HL-60 (cell line): Measurements from ENCODE around the gene WIPF2.
A peak's percentile ranks its signal among the peaks of the same experiment; 100 is the strongest.
"Not testable (repeated sequence)": the region's sequence is repeated elsewhere in the genome, so short reads cannot be mapped to it uniquely, and the experiment has no call there.

Experiments
- DNase-seq, 2 experiments: peaks; one replicate each; pipeline ENCODE4 v3.0.0-alpha.2; 2010 to 2020; ENCODE audit warnings: low read depth in 1 of 2, low spot score in 1 of 2
- H3K27ac ChIP-seq: fragments of 250-450 bp; sonication (Bioruptor Pico); replicated peaks from 2 replicates; pipeline ENCODE4 v1.5.1; 2020; ENCODE audit warnings: mild to moderate bottlenecking, moderate library complexity
- H3K27me3 ChIP-seq: fragments of 250-450 bp; sonication (Bioruptor Pico); 2 replicates; pipeline ENCODE4 v1.5.1; 2021; ENCODE audit warnings: mild to moderate bottlenecking, moderate library complexity; ENCODE audit not compliant: insufficient read depth, poor library complexity, severe bottlenecking
- H3K4me3 ChIP-seq: replicated peaks from 2 replicates; pipeline ENCODE4 v1.5.1; 2011; ENCODE audit warnings: mild to moderate bottlenecking, control low read depth, low read length; ENCODE audit not compliant: insufficient read depth
- GABPA ChIP-seq: IDR thresholded peaks from 2 replicates; pipeline ENCODE4 v1.6.1; 2012; ENCODE audit warnings: low read depth
- POLR2AphosphoS5 ChIP-seq: IDR thresholded peaks from 2 replicates; pipeline ENCODE4 v1.6.1; 2012; ENCODE audit warnings: low read depth
- SPI1 ChIP-seq: IDR thresholded peaks from 2 replicates; pipeline ENCODE4 v1.6.1; 2012; ENCODE audit warnings: low read depth, mild to moderate bottlenecking, borderline replicate concordance
- TF ChIP-seq, protein P1 (sequence below): IDR thresholded peaks from 2 replicates; pipeline ENCODE4 v1.6.1; 2012; ENCODE audit warnings: low read depth; ENCODE audit not compliant: insufficient replicate concordance
- TF ChIP-seq, protein P2 (sequence below): IDR thresholded peaks from one replicate; pipeline ENCODE4 v1.5.1; 2011; ENCODE audit warnings: low read length, control low read depth, inconsistent platforms; ENCODE audit not compliant: insufficient read depth

WIPF2 gene

DNA sequence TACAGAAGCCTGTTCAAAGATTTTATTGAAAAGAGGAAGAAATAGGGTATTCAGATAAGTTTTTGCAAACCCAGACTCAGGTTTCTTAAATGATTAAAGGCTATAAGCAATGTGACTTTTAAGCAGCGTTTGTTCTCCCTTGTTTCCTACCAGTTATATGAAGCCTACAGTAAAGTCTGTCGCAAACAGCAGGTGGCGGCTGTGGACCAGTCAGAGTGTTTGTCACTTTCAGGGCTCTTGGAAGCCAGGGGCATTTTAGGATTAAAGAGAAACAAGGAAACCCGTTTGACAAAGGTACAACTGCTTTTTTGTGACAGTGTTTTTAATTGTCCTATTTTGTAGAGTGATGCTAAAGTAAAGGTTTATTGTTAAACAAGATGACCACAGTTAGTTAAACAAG is 82.2 kb downstream of the WIPF2 start:
- Histone ChIP-seq H3K4me3 (no peak overlapping the region), H3K27me3 (no peaks in the 10 kb centered on the region), H3K27ac (no peak overlapping the region)
- TF ChIP-seq, protein P1, sequence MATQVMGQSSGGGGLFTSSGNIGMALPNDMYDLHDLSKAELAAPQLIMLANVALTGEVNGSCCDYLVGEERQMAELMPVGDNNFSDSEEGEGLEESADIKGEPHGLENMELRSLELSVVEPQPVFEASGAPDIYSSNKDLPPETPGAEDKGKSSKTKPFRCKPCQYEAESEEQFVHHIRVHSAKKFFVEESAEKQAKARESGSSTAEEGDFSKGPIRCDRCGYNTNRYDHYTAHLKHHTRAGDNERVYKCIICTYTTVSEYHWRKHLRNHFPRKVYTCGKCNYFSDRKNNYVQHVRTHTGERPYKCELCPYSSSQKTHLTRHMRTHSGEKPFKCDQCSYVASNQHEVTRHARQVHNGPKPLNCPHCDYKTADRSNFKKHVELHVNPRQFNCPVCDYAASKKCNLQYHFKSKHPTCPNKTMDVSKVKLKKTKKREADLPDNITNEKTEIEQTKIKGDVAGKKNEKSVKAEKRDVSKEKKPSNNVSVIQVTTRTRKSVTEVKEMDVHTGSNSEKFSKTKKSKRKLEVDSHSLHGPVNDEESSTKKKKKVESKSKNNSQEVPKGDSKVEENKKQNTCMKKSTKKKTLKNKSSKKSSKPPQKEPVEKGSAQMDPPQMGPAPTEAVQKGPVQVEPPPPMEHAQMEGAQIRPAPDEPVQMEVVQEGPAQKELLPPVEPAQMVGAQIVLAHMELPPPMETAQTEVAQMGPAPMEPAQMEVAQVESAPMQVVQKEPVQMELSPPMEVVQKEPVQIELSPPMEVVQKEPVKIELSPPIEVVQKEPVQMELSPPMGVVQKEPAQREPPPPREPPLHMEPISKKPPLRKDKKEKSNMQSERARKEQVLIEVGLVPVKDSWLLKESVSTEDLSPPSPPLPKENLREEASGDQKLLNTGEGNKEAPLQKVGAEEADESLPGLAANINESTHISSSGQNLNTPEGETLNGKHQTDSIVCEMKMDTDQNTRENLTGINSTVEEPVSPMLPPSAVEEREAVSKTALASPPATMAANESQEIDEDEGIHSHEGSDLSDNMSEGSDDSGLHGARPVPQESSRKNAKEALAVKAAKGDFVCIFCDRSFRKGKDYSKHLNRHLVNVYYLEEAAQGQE = no peak
- TF ChIP-seq GABPA (no peak), SPI1 (no peak), POLR2AphosphoS5 (no peak)
- TF ChIP-seq, protein P2, sequence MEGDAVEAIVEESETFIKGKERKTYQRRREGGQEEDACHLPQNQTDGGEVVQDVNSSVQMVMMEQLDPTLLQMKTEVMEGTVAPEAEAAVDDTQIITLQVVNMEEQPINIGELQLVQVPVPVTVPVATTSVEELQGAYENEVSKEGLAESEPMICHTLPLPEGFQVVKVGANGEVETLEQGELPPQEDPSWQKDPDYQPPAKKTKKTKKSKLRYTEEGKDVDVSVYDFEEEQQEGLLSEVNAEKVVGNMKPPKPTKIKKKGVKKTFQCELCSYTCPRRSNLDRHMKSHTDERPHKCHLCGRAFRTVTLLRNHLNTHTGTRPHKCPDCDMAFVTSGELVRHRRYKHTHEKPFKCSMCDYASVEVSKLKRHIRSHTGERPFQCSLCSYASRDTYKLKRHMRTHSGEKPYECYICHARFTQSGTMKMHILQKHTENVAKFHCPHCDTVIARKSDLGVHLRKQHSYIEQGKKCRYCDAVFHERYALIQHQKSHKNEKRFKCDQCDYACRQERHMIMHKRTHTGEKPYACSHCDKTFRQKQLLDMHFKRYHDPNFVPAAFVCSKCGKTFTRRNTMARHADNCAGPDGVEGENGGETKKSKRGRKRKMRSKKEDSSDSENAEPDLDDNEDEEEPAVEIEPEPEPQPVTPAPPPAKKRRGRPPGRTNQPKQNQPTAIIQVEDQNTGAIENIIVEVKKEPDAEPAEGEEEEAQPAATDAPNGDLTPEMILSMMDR = no peak
- no peak for DNase-seq

DNA sequence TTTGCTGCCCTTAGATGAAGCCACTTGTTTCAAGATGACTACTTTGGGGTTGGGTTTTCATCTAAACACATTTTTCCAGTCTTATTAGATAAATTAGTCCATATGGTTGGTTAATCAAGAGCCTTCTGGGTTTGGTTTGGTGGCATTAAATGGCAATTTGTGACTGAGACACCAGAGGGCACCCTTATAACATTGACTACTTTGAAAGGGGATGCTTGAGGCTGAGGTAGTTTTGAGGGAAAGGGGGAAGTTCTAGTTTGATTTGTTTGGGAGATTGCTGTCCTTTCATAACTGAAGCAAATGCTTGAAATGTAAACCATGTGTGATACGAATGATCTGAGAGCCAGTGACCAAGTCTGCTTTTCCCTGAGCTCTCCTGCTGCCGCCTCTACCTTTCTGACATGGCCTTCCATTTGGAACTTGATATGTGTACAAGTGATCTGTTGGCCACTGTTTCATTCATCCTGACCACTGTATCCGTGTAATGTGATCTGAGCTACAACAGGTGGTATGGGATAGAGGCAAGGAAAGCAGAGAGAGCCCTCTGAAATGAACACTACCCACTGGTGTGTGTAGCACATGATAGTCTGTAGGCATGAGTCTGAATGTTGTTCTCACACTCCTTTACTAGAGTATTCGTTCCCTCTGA is 84.0 kb downstream of the WIPF2 start:
- no peak overlapping the region for H3K4me3 ChIP-seq
- TF ChIP-seq GABPA (no peak), SPI1 (no peak), POLR2AphosphoS5 (no peak; the same call in 1 of the 2 replicates)
- TF ChIP-seq, protein P2 = peak; percentile 33
- H3K27ac ChIP-seq = no peak overlapping the region
- H3K27me3 ChIP-seq = no peaks in the 10 kb centered on the region
- peak in 1 of 2 experiments; percentile 71 for DNase-seq

DNA sequence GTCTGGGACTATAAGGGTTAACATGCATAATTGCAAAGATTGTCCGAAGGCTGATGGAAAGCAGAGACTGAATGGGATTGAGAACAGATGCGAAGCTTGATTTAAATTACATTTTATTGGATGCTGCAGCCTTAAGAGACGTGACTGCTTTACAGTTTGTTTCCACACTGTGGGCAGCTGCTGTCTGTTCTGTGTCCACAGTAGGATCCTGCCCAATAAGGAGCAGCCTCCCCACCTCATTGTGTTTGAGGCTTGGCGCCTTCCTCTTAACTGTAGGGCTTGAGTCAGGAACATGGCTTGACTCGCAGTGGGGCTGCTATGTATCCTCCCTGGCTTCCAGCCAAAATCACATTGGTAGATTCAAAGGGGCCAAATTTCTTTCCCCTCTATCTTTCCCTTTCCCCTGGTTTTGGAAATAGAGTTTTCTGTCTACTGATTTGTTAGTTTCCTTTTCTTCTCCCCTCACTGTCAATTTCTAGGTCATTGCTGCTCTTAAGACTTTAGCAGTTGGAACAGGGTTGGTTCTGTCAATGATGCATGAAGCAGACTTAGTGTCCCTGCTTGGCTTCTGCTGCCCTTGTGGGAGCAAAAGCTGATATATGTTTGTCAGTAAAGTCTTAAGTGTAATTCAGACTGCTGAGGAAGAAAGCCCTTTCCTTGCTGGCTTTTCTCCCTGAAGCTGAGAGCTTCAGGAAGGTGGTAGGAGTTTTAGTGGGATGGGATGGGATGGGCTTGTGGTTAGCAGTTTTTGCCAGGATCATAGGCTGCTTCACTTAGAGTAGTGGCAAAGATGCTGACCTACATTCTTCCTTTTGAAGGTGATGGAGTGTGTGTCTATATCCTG is 84.8 kb downstream of the WIPF2 start:
- no peak for DNase-seq
- Histone ChIP-seq H3K4me3 (no peak overlapping the region), H3K27ac (no peak overlapping the region), H3K27me3 (no peaks in the 10 kb centered on the region)
- TF ChIP-seq, protein P2 = no peak
- TF ChIP-seq, protein P1 = no peak
- TF ChIP-seq POLR2AphosphoS5 (no peak; the same call in 1 of the 2 replicates), GABPA (no peak), SPI1 (no peak)

DNA sequence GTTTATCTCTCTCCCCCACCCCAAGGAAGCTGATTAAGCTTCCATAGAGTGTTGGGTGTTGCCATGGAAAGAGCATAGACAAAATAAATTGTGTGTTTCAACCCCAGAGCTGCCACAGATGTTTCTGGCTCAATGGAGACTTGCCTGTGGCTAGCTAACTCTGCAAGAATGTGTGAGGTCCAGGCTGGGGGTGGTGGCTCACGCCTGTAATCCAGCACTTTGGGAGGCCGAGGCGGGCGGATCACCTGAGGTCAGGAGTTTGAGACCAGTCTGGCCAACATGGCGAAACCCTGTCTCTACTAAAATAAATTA is 85.4 kb downstream of the WIPF2 start:
- DNase-seq, H3K27ac ChIP-seq, H3K4me3 ChIP-seq, H3K27me3 ChIP-seq: not testable (repeated sequence)
